CD4-positive, alpha-beta T cell treated with Interleukin-15 for 4 hours (primary cell): ENCODE measurements around the gene BRINP3.

ENCODE experiments used
- DNase-seq: peaks from one replicate; pipeline ENCODE4 v3.0.0-alpha.2; 2020; ENCODE audit warnings: low spot score

BRINP3 gene

GRCh38 chr1:190322274-190322673 lies 155.4 kb downstream of the BRINP3 start:
- DNase-seq, result no peak

- no peak for DNase-seq
Measured at GRCh38 chr1:190320952-190321351, 156.7 kb downstream of the BRINP3 start.

- DNase-seq, result no peak
Measured at GRCh38 chr1:190312763-190313162, 164.9 kb downstream of the BRINP3 start.

GRCh38 chr1:190303501-190303900 lies 174.2 kb downstream of the BRINP3 start:
- DNase-seq, result no peak

GRCh38 chr1:190296453-190296852 lies 181.2 kb downstream of the BRINP3 start:
- no peak for DNase-seq

- no peak for DNase-seq
Measured at GRCh38 chr1:190289897-190290296, 187.8 kb downstream of the BRINP3 start.

- no peak for DNase-seq
Measured at GRCh38 chr1:190286111-190286510, 191.6 kb downstream of the BRINP3 start.

GRCh38 chr1:190277107-190277506 lies 200.6 kb downstream of the BRINP3 start:
- no peak for DNase-seq

- no peak for DNase-seq
Measured at GRCh38 chr1:190274721-190275120, 202.9 kb downstream of the BRINP3 start.

GRCh38 chr1:190273161-190273560 lies 204.5 kb downstream of the BRINP3 start:
- DNase-seq, result no peak

GRCh38 chr1:190262538-190262937 lies 215.1 kb downstream of the BRINP3 start:
- DNase-seq, result no peak

GRCh38 chr1:190259424-190259823 lies 218.2 kb downstream of the BRINP3 start:
- no peak for DNase-seq

- DNase-seq, result no peak
Measured at GRCh38 chr1:190258003-190258402, 219.7 kb downstream of the BRINP3 start.

- no peak for DNase-seq
Measured at GRCh38 chr1:190252046-190252445, 225.6 kb downstream of the BRINP3 start.

GRCh38 chr1:190250368-190250767 lies 227.3 kb downstream of the BRINP3 start:
- no peak for DNase-seq

- DNase-seq, result no peak
Measured at GRCh38 chr1:190244406-190244805, 233.3 kb downstream of the BRINP3 start.

- DNase-seq, result no peak
Measured at GRCh38 chr1:190243056-190243455, 234.6 kb downstream of the BRINP3 start.

- DNase-seq, result no peak
Measured at GRCh38 chr1:190226006-190226405, 251.7 kb downstream of the BRINP3 start.

GRCh38 chr1:190212450-190212849 lies 265.2 kb downstream of the BRINP3 start:
- DNase-seq, result no peak

GRCh38 chr1:190207733-190208132 lies 269.9 kb downstream of the BRINP3 start:
- DNase-seq, result no peak

- DNase-seq, result no peak
Measured at GRCh38 chr1:190205713-190206112, 272.0 kb downstream of the BRINP3 start.

GRCh38 chr1:190196020-190196419 lies 281.6 kb downstream of the BRINP3 start:
- DNase-seq, result no peak

GRCh38 chr1:190193508-190194115 lies 284.1 kb downstream of the BRINP3 start:
- no peak for DNase-seq

GRCh38 chr1:190192627-190193026 lies 285.0 kb downstream of the BRINP3 start:
- no peak for DNase-seq

GRCh38 chr1:190183588-190183987 lies 294.1 kb downstream of the BRINP3 start:
- no peak for DNase-seq
